DMS 273 (cell line): ENCODE results near the gene NDUFB4.

Source experiments
- DNase-seq: peaks from one replicate; lab custom pipeline; 2025; ENCODE audit not compliant: unreplicated experiment; lab: John Stamatoyannopoulos, UW

NDUFB4 gene

GRCh38 chr3:120569222-120570057, 26.7 kb upstream of the NDUFB4 start:
- DNase-seq: no peak

- DNase-seq: no peak
These were observed 24.1 kb upstream of the NDUFB4 start for GRCh38 chr3:120572027-120572426.

- no peak for DNase-seq
These were observed 8.7 kb upstream of the NDUFB4 start for GRCh38 chr3:120587332-120587975.

GRCh38 chr3:120595788-120596115, 384 bp upstream of the NDUFB4 start:
- no peak for DNase-seq

GRCh38 chr3:120596853-120597223, 702 bp downstream of the NDUFB4 start:
- no peak for DNase-seq

- DNase-seq: no peak
These were observed 1.4 kb downstream of the NDUFB4 start for GRCh38 chr3:120597445-120598049.

GRCh38 chr3:120599211-120599610, 3.1 kb downstream of the NDUFB4 start:
- DNase-seq: no peak

GRCh38 chr3:120601554-120601953, 5.4 kb downstream of the NDUFB4 start:
- no peak for DNase-seq

- no peak for DNase-seq
These were observed 6.5 kb downstream of the NDUFB4 start for GRCh38 chr3:120602682-120603081.

GRCh38 chr3:120604382-120604781, 8.2 kb downstream of the NDUFB4 start:
- no peak for DNase-seq

GRCh38 chr3:120604784-120605183, 8.6 kb downstream of the NDUFB4 start:
- no peak for DNase-seq

- no peak for DNase-seq
These were observed 12.4 kb downstream of the NDUFB4 start for GRCh38 chr3:120608506-120608905.

- no peak for DNase-seq
These were observed 18.6 kb downstream of the NDUFB4 start for GRCh38 chr3:120614765-120615164.

GRCh38 chr3:120615847-120616609, 19.9 kb downstream of the NDUFB4 start:
- peak; percentile 98 for DNase-seq

- peak; percentile 43 for DNase-seq
These were observed 20.6 kb downstream of the NDUFB4 start for GRCh38 chr3:120616745-120617144.

GRCh38 chr3:120622457-120622856, 26.3 kb downstream of the NDUFB4 start:
- no peak for DNase-seq

- peak; percentile 79 for DNase-seq
These were observed 27.0 kb downstream of the NDUFB4 start for GRCh38 chr3:120622870-120623726.

GRCh38 chr3:120623727-120624093, 27.6 kb downstream of the NDUFB4 start:
- DNase-seq: no peak

- DNase-seq: no peak
These were observed 29.0 kb downstream of the NDUFB4 start for GRCh38 chr3:120625159-120625586.

GRCh38 chr3:120634539-120634938, 38.4 kb downstream of the NDUFB4 start:
- DNase-seq: peak; percentile 53
